IMR-90 (cell line): ENCODE results near the gene S100A16. TPM values are rescaled to one million over a fixed set of nuclear protein-coding genes. Genes with fewer than 3 reads are reported as not detected.

Experiments
- ATAC-seq: fragments of 200-7000 bp; cut with Tn5 transposase; 2 replicates; pipeline ENCODE4 v1.9.1; 2020; ENCODE audit warnings: low read depth, mild to moderate bottlenecking, moderate library complexity
- BruUV-seq: library from RNA; stranded (reverse); fragments of 400-500 nt; replicated peaks from 2 replicates; lab custom pipeline; 2021; lab: Mats Ljungman, UMichigan
- CTCF ChIA-PET: fragments of 300-600 bp; formaldehyde crosslinking; extraction: SDS; loops from one replicate; lab custom pipeline; 2021; ENCODE audit warnings: antibody characterized with exemption; lab: Yijun Ruan, JAX
- POLR2A ChIA-PET: fragments of 300-600 bp; sonication (Branson Sonifier 250); formaldehyde crosslinking; loops from one replicate; lab custom pipeline; 2022; ENCODE audit warnings: antibody characterized with exemption; ENCODE audit not compliant: unreplicated experiment; lab: Charles Lee
- DNase-seq: peaks from one replicate; pipeline ENCODE4 v3.0.0; 2013
- H2AFZ ChIP-seq: replicated peaks from 2 replicates; pipeline ENCODE3; 2013; ENCODE audit warnings: low read length, mild to moderate bottlenecking; ENCODE audit not compliant: poor library complexity
- H2AK5ac ChIP-seq: 2 replicates; pipeline ENCODE4 v1.6.1; 2013; ENCODE audit warnings: low read depth, low read length, inconsistent platforms
- H2AK9ac ChIP-seq: replicated peaks from 2 replicates; pipeline ENCODE3; 2013; ENCODE audit warnings: mild to moderate bottlenecking, low read depth, low read length, moderate library complexity; ENCODE audit not compliant: poor library complexity
- H2BK120ac ChIP-seq: 2 replicates; pipeline ENCODE4 v1.6.1; 2013; ENCODE audit warnings: low read depth, low read length, inconsistent platforms
- H2BK15ac ChIP-seq: 3 replicates; pipeline ENCODE4 v1.6.1; 2013; ENCODE audit warnings: low read depth, low read length, inconsistent platforms
- H2BK20ac ChIP-seq: 2 replicates; pipeline ENCODE4 v1.6.1; 2013; ENCODE audit warnings: low read depth, mild to moderate bottlenecking, inconsistent platforms, low read length, moderate library complexity
- H2BK5ac ChIP-seq: 2 replicates; pipeline ENCODE4 v1.6.1; 2013; ENCODE audit warnings: mild to moderate bottlenecking, low read depth, low read length, inconsistent platforms; ENCODE audit not compliant: poor library complexity, severe bottlenecking
- H3K14ac ChIP-seq: replicated peaks from 2 replicates; pipeline ENCODE4 v1.6.1; 2013; ENCODE audit warnings: low read depth, low read length, inconsistent platforms
- H3K18ac ChIP-seq: 2 replicates; pipeline ENCODE4 v1.6.1; 2013; ENCODE audit warnings: low read depth, low read length, control low read depth
- H3K23ac ChIP-seq: 2 replicates; pipeline ENCODE4 v1.6.1; 2013; ENCODE audit warnings: low read depth, low read length, inconsistent platforms
- H3K27ac ChIP-seq: 2 replicates; pipeline ENCODE4 v1.5.1; 2013; ENCODE audit warnings: mild to moderate bottlenecking, control low read depth, low read length; ENCODE audit not compliant: insufficient read depth
- H3K27me3 ChIP-seq: 2 replicates; pipeline ENCODE4 v1.6.1; 2013; ENCODE audit warnings: low read length; ENCODE audit not compliant: control insufficient read depth, insufficient read depth
- H3K36me3 ChIP-seq: 2 replicates; pipeline ENCODE4 v1.6.1; 2013; ENCODE audit warnings: low read length, mixed read lengths; ENCODE audit not compliant: control insufficient read depth, insufficient read depth
- H3K4ac ChIP-seq: 2 replicates; pipeline ENCODE4 v1.6.1; 2013; ENCODE audit warnings: low read depth, low read length, inconsistent platforms
- H3K4me1 ChIP-seq: 2 replicates; pipeline ENCODE4 v1.6.1; 2013; ENCODE audit warnings: low read length, mixed read lengths; ENCODE audit not compliant: control insufficient read depth, insufficient read depth
- H3K4me2 ChIP-seq: 2 replicates; pipeline ENCODE4 v1.6.1; 2013; ENCODE audit warnings: low read depth, mild to moderate bottlenecking, control low read depth, low read length, moderate library complexity
- H3K4me3 ChIP-seq: 2 replicates; pipeline ENCODE4 v1.5.1; 2013; ENCODE audit warnings: low read depth, mild to moderate bottlenecking, control low read depth, low read length, moderate library complexity; ENCODE audit not compliant: insufficient read depth
- H3K56ac ChIP-seq: 2 replicates; pipeline ENCODE4 v1.6.1; 2013; ENCODE audit warnings: low read length, inconsistent platforms; ENCODE audit not compliant: insufficient read depth; ENCODE audit errors: extremely low read depth
- H3K79me1 ChIP-seq, 2 experiments: 2 replicates each; pipeline ENCODE4 v1.6.1; 2013; ENCODE audit warnings: low read length in 2 of 2, inconsistent platforms in 1 of 2, low read depth in 1 of 2
- H3K9ac ChIP-seq: 2 replicates; pipeline ENCODE4 v1.6.1; 2013; ENCODE audit warnings: low read depth, low read length, control low read depth
- H3K9me1 ChIP-seq: 2 replicates; pipeline ENCODE4 v1.6.1; 2013; ENCODE audit warnings: low read length, inconsistent platforms; ENCODE audit not compliant: insufficient read depth
- H3K9me3 ChIP-seq: 2 replicates; pipeline ENCODE4 v1.6.1; 2013; ENCODE audit warnings: low read length; ENCODE audit not compliant: control insufficient read depth, insufficient read depth
- H4K20me1 ChIP-seq: 2 replicates; pipeline ENCODE4 v1.6.1; 2013; ENCODE audit warnings: low read length, inconsistent platforms; ENCODE audit not compliant: insufficient read depth
- H4K5ac ChIP-seq: 2 replicates; pipeline ENCODE4 v1.6.1; 2013; ENCODE audit warnings: mild to moderate bottlenecking, low read depth, low read length, control low read depth
- H4K8ac ChIP-seq, 2 experiments: 2 replicates each; pipeline ENCODE4 v1.6.1; 2013; ENCODE audit warnings: low read depth in 2 of 2, low read length in 2 of 2, control low read depth in 1 of 2, inconsistent platforms in 1 of 2
- H4K91ac ChIP-seq: 2 replicates; pipeline ENCODE4 v1.6.1; 2013; ENCODE audit warnings: low read depth, low read length, inconsistent platforms; ENCODE audit not compliant: insufficient read depth
- BHLHE40 ChIP-seq: fragments of 150-350 bp; IDR thresholded peaks from 2 replicates; pipeline ENCODE4 v1.6.1; 2016; ENCODE audit warnings: mild to moderate bottlenecking, low read depth, low read length
- CHD1 ChIP-seq: IDR thresholded peaks from 2 replicates; pipeline ENCODE4 v1.6.1; 2012; ENCODE audit warnings: low read depth, low read length, improper control_type of control experiment
- MAZ ChIP-seq: IDR thresholded peaks from 2 replicates; pipeline ENCODE4 v1.6.1; 2012; ENCODE audit warnings: low read depth, mild to moderate bottlenecking, low read length, improper control_type of control experiment, moderate library complexity, borderline replicate concordance
- MXI1 ChIP-seq: IDR thresholded peaks from 2 replicates; pipeline ENCODE4 v1.6.1; 2012; ENCODE audit warnings: low read depth, mild to moderate bottlenecking, low read length, moderate library complexity, borderline replicate concordance
- NFE2L2 ChIP-seq: fragments of 150-350 bp; IDR thresholded peaks from 2 replicates; pipeline ENCODE4 v1.6.1; 2016; ENCODE audit warnings: low read depth, mild to moderate bottlenecking, low read length
- POLR2A ChIP-seq: IDR thresholded peaks from 2 replicates; pipeline ENCODE4 v1.6.1; 2012; ENCODE audit warnings: mild to moderate bottlenecking, low read depth, low read length
- RAD21 ChIP-seq: IDR thresholded peaks from 2 replicates; pipeline ENCODE4 v1.6.1; 2012; ENCODE audit warnings: low read length, improper control_type of control experiment
- WGBS, 2 experiments: methylation state at CpG; one replicate each; pipeline versions ENCODE4 v1.1.5 to v1.1.7; 2013; ENCODE audit warnings: missing lambda C conversion rate in 2 of 2; ENCODE audit not compliant: insufficient read length in 1 of 2; ENCODE audit errors: extremely low coverage in 2 of 2; 5-methylcytosine and 5-hydroxymethylcytosine counted together
- dilution Hi-C: fragments of 300-500 bp; cut with HindIII; formaldehyde crosslinking; loops from one replicate; pipeline ENCODE4 v1.14.3; 2018; ENCODE audit warnings: low sequenced_read_pairs; ENCODE audit not compliant: unreplicated experiment
- in situ Hi-C: fragments of 300-500 bp; cut with MboI; formaldehyde crosslinking; loops from 3 replicates; pipeline ENCODE4 v1.14.3; 2019; ENCODE audit warnings: low sequenced_read_pairs, inconsistent platforms, mixed read lengths
- intact Hi-C: fragments of 100-400 bp; cut with micrococcal nuclease; formaldehyde crosslinking; loops from 2 replicates; pipeline ENCODE4 v1.10.0; 2022
- polyA plus RNA-seq, 3 experiments: library from polyadenylated mRNA; depleted of rRNA; stranded (reverse); fragments of >200 nt; gene quantifications; 2 replicates each; pipeline ENCODE4 v1.2.3, GENCODE V29; 2012; ENCODE audit warnings: low replicate concordance in 1 of 3
- total RNA-seq: library from RNA; depleted of rRNA; stranded (reverse); fragments of >200 nt; gene quantifications from 2 replicates; pipeline ENCODE4 v1.2.3, GENCODE V29; 2012
- TF ChIP-seq, protein P1 (sequence below): conservative IDR thresholded peaks from 2 replicates; pipeline ENCODE4 v1.5.1; 2012; ENCODE audit warnings: mild to moderate bottlenecking, low read depth, low read length, improper control_type of control experiment
- TF ChIP-seq, protein P2 (sequence below): fragments of 150-350 bp; IDR thresholded peaks from 2 replicates; pipeline ENCODE4 v1.6.1; 2017; ENCODE audit warnings: mild to moderate bottlenecking, antibody characterized with exemption, low read length, low read depth

The S100A16 gene
- total and polyA plus RNA-seq, 2 of the 4 experiments (the other 2 are of a cell fraction): 201 to 515 TPM

DNA sequence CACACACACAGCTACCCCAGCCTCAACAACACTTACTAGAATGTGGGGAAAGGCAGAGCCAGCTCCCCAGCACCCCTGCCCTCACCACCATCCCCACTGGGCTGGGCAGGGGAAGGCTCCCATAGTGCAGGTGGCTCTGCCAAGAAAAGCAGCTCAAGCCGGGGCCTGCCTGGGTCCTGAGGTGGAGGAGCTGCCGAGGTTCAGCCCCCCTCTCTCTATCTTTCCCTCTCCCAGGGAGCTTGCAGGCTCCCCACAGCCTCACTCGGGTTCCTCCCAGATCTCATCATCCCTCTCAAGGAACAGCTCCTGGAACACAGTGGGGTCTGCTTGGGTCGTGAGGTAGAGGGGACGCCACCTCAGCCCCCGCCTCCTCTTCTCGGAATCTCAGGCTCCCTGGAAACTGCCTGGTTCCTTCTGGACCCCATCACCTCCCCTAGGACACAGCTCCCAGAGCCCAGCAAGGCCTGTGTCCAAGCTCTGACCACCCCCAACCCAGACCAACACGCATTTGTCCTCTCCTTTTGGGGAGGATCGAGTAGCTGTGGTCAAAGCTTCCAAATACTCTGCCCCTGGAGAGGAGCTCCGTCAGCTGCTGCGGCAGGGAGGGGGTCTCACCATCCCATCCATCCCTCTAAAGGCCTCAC is 704 bp downstream of the S100A16 start:
- peak overlapping the region; percentile 75; the same call in 1 of the 2 replicates for H3K56ac ChIP-seq
- peak overlapping the region; percentile 95 for H3K27ac ChIP-seq
- H2AK9ac ChIP-seq: peak overlapping the region; percentile 99
- H3K9ac ChIP-seq: peak overlapping the region; percentile 99
- ChIA-PET CTCF (interaction anchor here (0.7 to 3.3 kb wide), 4 partner anchors 10 to 79 kb away, joined by 3 to 18 read pairs (median 4); partner anchors contain the start of genes S100A1 and S100A13), POLR2A (interaction anchor here (1.4 to 1.5 kb wide), 2 partner anchors 15 to 77 kb away, joined by 6 to 10 read pairs; partner anchors contain the start of gene S100A13)
- peak overlapping the region; percentile 90 for H2BK5ac ChIP-seq
- peaks cover 11% of the 10 kb centered on the region; the same call in 1 of the 2 replicates for H4K20me1 ChIP-seq
- 35% methylated on average over 4 of the region's 11 CpGs; no CpG with 5 or more reads in 1 of the 2 experiments for WGBS, 2 experiments
- in situ Hi-C loops: no loop called here
- peaks cover 9% of the 10 kb centered on the region for H3K36me3 ChIP-seq
- peak overlapping the region; percentile 93 for H3K14ac ChIP-seq
- intact Hi-C loops: loop anchor here (2.0 kb wide), 1 partner anchor 39 kb away; no protein-coding TSS in a partner anchor
- H3K27me3 ChIP-seq: no peaks in the 10 kb centered on the region
- no TSS peak for BruUV-seq
- no peaks in the 10 kb centered on the region for H3K9me3 ChIP-seq
- TF ChIP-seq RAD21: no peak
- TF ChIP-seq, protein P1, sequence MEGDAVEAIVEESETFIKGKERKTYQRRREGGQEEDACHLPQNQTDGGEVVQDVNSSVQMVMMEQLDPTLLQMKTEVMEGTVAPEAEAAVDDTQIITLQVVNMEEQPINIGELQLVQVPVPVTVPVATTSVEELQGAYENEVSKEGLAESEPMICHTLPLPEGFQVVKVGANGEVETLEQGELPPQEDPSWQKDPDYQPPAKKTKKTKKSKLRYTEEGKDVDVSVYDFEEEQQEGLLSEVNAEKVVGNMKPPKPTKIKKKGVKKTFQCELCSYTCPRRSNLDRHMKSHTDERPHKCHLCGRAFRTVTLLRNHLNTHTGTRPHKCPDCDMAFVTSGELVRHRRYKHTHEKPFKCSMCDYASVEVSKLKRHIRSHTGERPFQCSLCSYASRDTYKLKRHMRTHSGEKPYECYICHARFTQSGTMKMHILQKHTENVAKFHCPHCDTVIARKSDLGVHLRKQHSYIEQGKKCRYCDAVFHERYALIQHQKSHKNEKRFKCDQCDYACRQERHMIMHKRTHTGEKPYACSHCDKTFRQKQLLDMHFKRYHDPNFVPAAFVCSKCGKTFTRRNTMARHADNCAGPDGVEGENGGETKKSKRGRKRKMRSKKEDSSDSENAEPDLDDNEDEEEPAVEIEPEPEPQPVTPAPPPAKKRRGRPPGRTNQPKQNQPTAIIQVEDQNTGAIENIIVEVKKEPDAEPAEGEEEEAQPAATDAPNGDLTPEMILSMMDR: no peak
- no peak for TF ChIP-seq POLR2A
- no peak for TF ChIP-seq NFE2L2
- TF ChIP-seq MXI1: no peak
- TF ChIP-seq, protein P2, sequence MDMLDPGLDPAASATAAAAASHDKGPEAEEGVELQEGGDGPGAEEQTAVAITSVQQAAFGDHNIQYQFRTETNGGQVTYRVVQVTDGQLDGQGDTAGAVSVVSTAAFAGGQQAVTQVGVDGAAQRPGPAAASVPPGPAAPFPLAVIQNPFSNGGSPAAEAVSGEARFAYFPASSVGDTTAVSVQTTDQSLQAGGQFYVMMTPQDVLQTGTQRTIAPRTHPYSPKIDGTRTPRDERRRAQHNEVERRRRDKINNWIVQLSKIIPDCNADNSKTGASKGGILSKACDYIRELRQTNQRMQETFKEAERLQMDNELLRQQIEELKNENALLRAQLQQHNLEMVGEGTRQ: no peak
- no peak for TF ChIP-seq BHLHE40
- TF ChIP-seq CHD1: no peak
- TF ChIP-seq MAZ: no peak
- H2BK120ac ChIP-seq: peak overlapping the region; percentile 76
- dilution Hi-C loops: no loop called here
- peak overlapping the region; percentile 96 for H3K4me3 ChIP-seq
- H2AK5ac ChIP-seq: peak overlapping the region; percentile 92
- H4K8ac ChIP-seq: peak overlapping the region; percentile 79 to 82
- peak overlapping the region; percentile 90 for H3K4ac ChIP-seq
- DNase-seq (no peak), ATAC-seq (peak; percentile 8)
- 0 out of 3 replicates have a peak overlapping the region, but pooled peaks have one; percentile 54 for H2BK15ac ChIP-seq
- H2BK20ac ChIP-seq: peak overlapping the region; percentile 45; the same call in 1 of the 2 replicates
- peak overlapping the region; percentile 69 for H3K18ac ChIP-seq
- H3K79me1 ChIP-seq: peaks cover 15 to 54% of the 10 kb centered on the region in 2 experiments
- H3K23ac ChIP-seq: peak overlapping the region; percentile 93
- H3K4me2 ChIP-seq: peak overlapping the region; percentile 94
- H3K9me1 ChIP-seq: peaks cover 17% of the 10 kb centered on the region
- peaks cover 42% of the 10 kb centered on the region for H3K4me1 ChIP-seq
- peak overlapping the region; percentile 75 for H2AFZ ChIP-seq
- H4K91ac ChIP-seq: peak overlapping the region; percentile 88
- H4K5ac ChIP-seq: peak overlapping the region; percentile 88
